Non-pigmented ciliary epithelial cell (primary cell): Measurements from ENCODE around the gene GJB6.
"Not testable (repeated sequence)": the region's sequence is repeated elsewhere in the genome, so short reads cannot be mapped to it uniquely, and the experiment has no call there.

Experiments used
- DNase-seq: peaks from one replicate; pipeline ENCODE4 v3.0.0-alpha.2; 2010; ENCODE audit warnings: low read depth

GJB6 gene

GRCh38 chr13:20231839-20232555 is at the start of gene GJB6:
GJB6 (minus strand) TSS chr13:20232319; CDS start chr13:20223480, 8,839 bp downstream.
- no peak for DNase-seq

- not testable (repeated sequence) for DNase-seq
These were observed 44.8 kb upstream of the GJB6 start for GRCh38 chr13:20276901-20277300.

GRCh38 chr13:20274466-20274865 is 42.3 kb upstream of the GJB6 start:
- DNase-seq: no peak

GRCh38 chr13:20272588-20273171 is 40.6 kb upstream of the GJB6 start:
- DNase-seq: no peak

- DNase-seq: no peak
These were observed 40.0 kb upstream of the GJB6 start for GRCh38 chr13:20272104-20272503.

- no peak for DNase-seq
These were observed 39.3 kb upstream of the GJB6 start for GRCh38 chr13:20271441-20271840.

GRCh38 chr13:20270163-20270865 is 38.2 kb upstream of the GJB6 start:
- DNase-seq: no peak

- DNase-seq: no peak
These were observed 32.3 kb upstream of the GJB6 start for GRCh38 chr13:20264271-20265018.

- DNase-seq: no peak
These were observed 31.4 kb upstream of the GJB6 start for GRCh38 chr13:20263393-20264044.

- DNase-seq: no peak
These were observed 26.8 kb upstream of the GJB6 start for GRCh38 chr13:20258963-20259288.

GRCh38 chr13:20258208-20258962 is 26.3 kb upstream of the GJB6 start:
- DNase-seq: no peak

GRCh38 chr13:20254076-20254475 is 22.0 kb upstream of the GJB6 start:
- DNase-seq: no peak

- DNase-seq: no peak
These were observed 17.8 kb upstream of the GJB6 start for GRCh38 chr13:20249913-20250312.

- DNase-seq: no peak
These were observed 15.8 kb upstream of the GJB6 start for GRCh38 chr13:20247963-20248362.

GRCh38 chr13:20247403-20247802 is 15.3 kb upstream of the GJB6 start:
- no peak for DNase-seq

GRCh38 chr13:20241593-20241992 is 9.5 kb upstream of the GJB6 start:
- no peak for DNase-seq

GRCh38 chr13:20239748-20240147 is 7.6 kb upstream of the GJB6 start:
- no peak for DNase-seq

GRCh38 chr13:20232556-20233277 is 598 bp upstream of the GJB6 start:
- DNase-seq: no peak

GRCh38 chr13:20230913-20231838 is 943 bp downstream of the GJB6 start:
- no peak for DNase-seq

GRCh38 chr13:20227730-20228129 is 4.4 kb downstream of the GJB6 start:
- DNase-seq: no peak
